ENCODE measurements around the gene PHF2.

Gene PHF2

GRCh38 chr9:93652604-93653592 lies 76.5 kb downstream of the PHF2 start:
- DNase-seq (ENCODE audit: low read depth) = no peak
- TF ChIP-seq CTCF (conservative IDR thresholded peaks at IDR 0.05; ENCODE audit: low read length) = no peak
- H3K4me3 ChIP-seq (ENCODE audit: low read length) = no peak overlapping the region

- H3K4me3 ChIP-seq (ENCODE audit: low read length) = no peak overlapping the region
- TF ChIP-seq CTCF (conservative IDR thresholded peaks at IDR 0.05; ENCODE audit: low read length) = no peak
- DNase-seq (ENCODE audit: low read depth) = no peak
Observed at GRCh38 chr9:93653760-93654159, 77.4 kb downstream of the PHF2 start.

- TF ChIP-seq CTCF (conservative IDR thresholded peaks at IDR 0.05; ENCODE audit: low read length) = no peak
- no peak overlapping the region for H3K4me3 ChIP-seq (ENCODE audit: low read length)
- DNase-seq (ENCODE audit: low read depth) = no peak
Observed at GRCh38 chr9:93654351-93654961, 78.1 kb downstream of the PHF2 start.

- DNase-seq (ENCODE audit: low read depth) = no peak
- no peak for TF ChIP-seq CTCF (conservative IDR thresholded peaks at IDR 0.05; ENCODE audit: low read length)
- no peak overlapping the region for H3K4me3 ChIP-seq (ENCODE audit: low read length)
Observed at GRCh38 chr9:93655621-93656425, 79.4 kb downstream of the PHF2 start.

- H3K4me3 ChIP-seq (ENCODE audit: low read length) = no peak overlapping the region
- TF ChIP-seq CTCF (conservative IDR thresholded peaks at IDR 0.05; ENCODE audit: low read length) = no peak
- DNase-seq (ENCODE audit: low read depth) = no peak
Observed at GRCh38 chr9:93656426-93657239, 80.2 kb downstream of the PHF2 start.

- TF ChIP-seq CTCF (conservative IDR thresholded peaks at IDR 0.05; ENCODE audit: low read length) = no peak
- H3K4me3 ChIP-seq (ENCODE audit: low read length) = no peak overlapping the region
- DNase-seq (ENCODE audit: low read depth) = no peak
Observed at GRCh38 chr9:93657331-93658111, 81.1 kb downstream of the PHF2 start.
